BLaER1 treated with 17β-estradiol and CSF1 and Interleukin-3, amounts not matched to agents 10 nM and 100 nM (cell line): ENCODE results near the gene NR1I3.
A peak's percentile ranks its signal among the peaks of the same experiment; 100 is the strongest.

Experiments used
- H3K27ac ChIP-seq, 11 experiments: shearing (Covaris generic); formaldehyde crosslinking; 2 replicates each; pipeline ENCODE4 v1.8.1; 2022
- H3K27me3 ChIP-seq, 11 experiments: shearing (Covaris generic); formaldehyde crosslinking; 2 replicates each; pipeline ENCODE4 v1.8.1; 2022
- H3K36me3 ChIP-seq, 11 experiments: shearing (Covaris generic); formaldehyde crosslinking; 2 replicates each; pipeline ENCODE4 v1.8.1; 2022
- H3K4me1 ChIP-seq, 10 experiments: shearing (Covaris generic); formaldehyde crosslinking; 2 replicates each; pipeline ENCODE4 v1.8.1; 2022
- H3K4me2 ChIP-seq, 11 experiments: shearing (Covaris generic); formaldehyde crosslinking; 2 replicates each; pipeline ENCODE4 v1.8.1; 2022
- H3K4me3 ChIP-seq, 10 experiments: shearing (Covaris generic); formaldehyde crosslinking; 2 replicates each; pipeline ENCODE4 v1.8.1; 2022
- H3K9ac ChIP-seq, 11 experiments: shearing (Covaris generic); formaldehyde crosslinking; 2 replicates each; pipeline ENCODE4 v1.8.1; 2022
- H3K9me3 ChIP-seq, 11 experiments: shearing (Covaris generic); formaldehyde crosslinking; replicated peaks in 1 of 11; 2 replicates each; pipeline ENCODE4 v1.8.1; 2022
- H4K20me1 ChIP-seq, 11 experiments: shearing (Covaris generic); formaldehyde crosslinking; 2 replicates each; pipeline ENCODE4 v1.8.1; 2022
- Cebpa-rat ChIP-seq, 11 experiments: shearing (Covaris generic); IDR thresholded peaks; 2 replicates each; pipeline ENCODE4 v1.8.1; 2022

NR1I3 gene

GRCh38 chr1:161187311-161187710 lies 50.7 kb downstream of the NR1I3 start:
- TF ChIP-seq Cebpa-rat (IDR thresholded peaks at IDR 0.05), result no peak
- no peaks in the 10 kb centered on the region for H4K20me1 ChIP-seq
- H3K36me3 ChIP-seq, result no peaks in the 10 kb centered on the region
- no peaks in the 10 kb centered on the region for H3K27me3 ChIP-seq
- H3K9me3 ChIP-seq, result no peaks in the 10 kb centered on the region
- H3K9ac ChIP-seq, result no peak overlapping the region
- H3K4me1 ChIP-seq, result peaks cover 61 to 96% (median 70%) of the 10 kb centered on the region in 10 experiments
- peak overlapping the region; percentile 64 to 95 (median 83) for H3K4me2 ChIP-seq
- H3K4me3 ChIP-seq, result no peak overlapping the region
- H3K27ac ChIP-seq, result peak overlapping the region; percentile 14 to 99 (median 96); a peak in 19 of 22 replicates

- H3K36me3 ChIP-seq, result no peaks in the 10 kb centered on the region
- H3K4me3 ChIP-seq, result peak overlapping the region in 5 of 10 experiments; percentile 8 to 52 (median 36); a peak in 10 of 20 replicates
- H4K20me1 ChIP-seq, result no peaks in the 10 kb centered on the region
- TF ChIP-seq Cebpa-rat (IDR thresholded peaks at IDR 0.05), result no peak
- H3K4me2 ChIP-seq, result peak overlapping the region; percentile 64 to 95 (median 83)
- H3K27ac ChIP-seq, result peak overlapping the region; percentile 78 to 99 (median 96)
- peak overlapping the region; percentile 68 to 85 (median 80) for H3K9ac ChIP-seq
- no peaks in the 10 kb centered on the region for H3K9me3 ChIP-seq
- peaks cover 71 to 96% (median 79%) of the 10 kb centered on the region in 10 experiments for H3K4me1 ChIP-seq
- H3K27me3 ChIP-seq, result no peaks in the 10 kb centered on the region
These were observed 52.2 kb downstream of the NR1I3 start for GRCh38 chr1:161185732-161186311.

GRCh38 chr1:161185282-161185682 lies 52.7 kb downstream of the NR1I3 start:
- peak overlapping the region; percentile 68 to 85 (median 80); a peak in 21 of 22 replicates for H3K9ac ChIP-seq
- no peak for TF ChIP-seq Cebpa-rat (IDR thresholded peaks at IDR 0.05)
- peak overlapping the region; percentile 64 to 95 (median 83) for H3K4me2 ChIP-seq
- H3K27ac ChIP-seq, result peak overlapping the region; percentile 78 to 99 (median 96)
- H3K4me3 ChIP-seq, result peak overlapping the region in 4 of 10 experiments; percentile 8 to 52 (median 24); a peak in 6 of 20 replicates
- no peaks in the 10 kb centered on the region for H3K36me3 ChIP-seq
- H3K27me3 ChIP-seq, result no peaks in the 10 kb centered on the region
- H3K4me1 ChIP-seq, result peaks cover 71 to 97% (median 83%) of the 10 kb centered on the region in 10 experiments
- no peaks in the 10 kb centered on the region for H4K20me1 ChIP-seq
- no peaks in the 10 kb centered on the region for H3K9me3 ChIP-seq

GRCh38 chr1:161182214-161182613 lies 55.8 kb downstream of the NR1I3 start:
- Histone ChIP-seq H3K4me2 (peak overlapping the region; percentile 31 to 95 (median 81)), H3K9me3 (no peaks in the 10 kb centered on the region), H3K27me3 (no peaks in the 10 kb centered on the region), H3K27ac (peak overlapping the region in 10 of 11 experiments; percentile 13 to 99 (median 96); a peak in 19 of 22 replicates), H3K4me1 (peaks cover 80 to 95% (median 91%) of the 10 kb centered on the region in 10 experiments), H3K9ac (peak overlapping the region in 7 of 11 experiments; percentile 8 to 77 (median 65); a peak in 12 of 22 replicates), H4K20me1 (no peaks in the 10 kb centered on the region), H3K4me3 (peak overlapping the region in 2 of 10 experiments; percentile 25 to 41; a peak in 4 of 20 replicates), H3K36me3 (no peaks in the 10 kb centered on the region)
- TF ChIP-seq Cebpa-rat (IDR thresholded peaks at IDR 0.05), result no peak

- Histone ChIP-seq H3K4me3 (no peak overlapping the region), H3K4me2 (peak overlapping the region in 5 of 11 experiments; percentile 31 to 95 (median 81); a peak in 8 of 22 replicates), H3K27ac (peak overlapping the region in 5 of 11 experiments; percentile 65 to 99 (median 96); a peak in 8 of 22 replicates), H3K36me3 (peaks cover under 1 to 6% (median 4%) of the 10 kb centered on the region in 11 experiments; a peak in 19 of 22 replicates), H3K9ac (peak overlapping the region in 1 of 11 experiments; percentile 65; a peak in 2 of 22 replicates), H3K27me3 (no peaks in the 10 kb centered on the region), H4K20me1 (peaks cover 0 to 7% (median 0%) of the 10 kb centered on the region in 11 experiments; a peak in 1 of 22 replicates), H3K4me1 (peaks cover 78 to 92% (median 88%) of the 10 kb centered on the region in 10 experiments), H3K9me3 (no peaks in the 10 kb centered on the region)
- no peak for TF ChIP-seq Cebpa-rat (IDR thresholded peaks at IDR 0.05)
These were observed 57.4 kb downstream of the NR1I3 start for GRCh38 chr1:161180639-161181038.

GRCh38 chr1:161179698-161180097 lies 58.3 kb downstream of the NR1I3 start:
- TF ChIP-seq Cebpa-rat (IDR thresholded peaks at IDR 0.05), result no peak
- H3K27me3 ChIP-seq, result no peaks in the 10 kb centered on the region
- peak overlapping the region in 1 of 11 experiments; percentile 81; a peak in 2 of 22 replicates for H3K27ac ChIP-seq
- no peak overlapping the region for H3K4me3 ChIP-seq
- H3K4me1 ChIP-seq, result peaks cover 77 to 90% (median 84%) of the 10 kb centered on the region in 10 experiments
- H3K9ac ChIP-seq, result no peak overlapping the region
- peak overlapping the region in 4 of 11 experiments; percentile 96 to 98 (median 98); a peak in 5 of 22 replicates for H3K4me2 ChIP-seq
- H3K9me3 ChIP-seq, result no peaks in the 10 kb centered on the region
- peaks cover 10 to 15% (median 14%) of the 10 kb centered on the region in 11 experiments for H3K36me3 ChIP-seq
- peaks cover 0 to 7% (median 0%) of the 10 kb centered on the region in 11 experiments; a peak in 2 of 22 replicates for H4K20me1 ChIP-seq
